Cardiac fibroblast (primary cell): Measurements from ENCODE around the gene FOXP3.
"Not testable (repeated sequence)": the region's sequence is repeated elsewhere in the genome, so short reads cannot be mapped to it uniquely, and the experiment has no call there.

Source experiments
- DNase-seq, 2 donors: peaks; one replicate each; pipeline versions ENCODE4 v3.0.0 to v3.0.0-alpha.2; 2010; ENCODE audit warnings: low read depth in 2 of 2
- H3K4me3 ChIP-seq, 2 donors: replicated peaks in 1 of 2; 1 replicate in 1 of 2; 2 replicates in 1 of 2; pipeline ENCODE4 v1.5.1; 2011; ENCODE audit warnings: low read depth in 2 of 2, low read length in 2 of 2, mild to moderate bottlenecking in 2 of 2, moderate library complexity in 1 of 2
- CTCF ChIP-seq: IDR thresholded peaks from one replicate; pipeline ENCODE4 v1.5.1; 2011; ENCODE audit warnings: low read depth, mild to moderate bottlenecking, low read length, inconsistent platforms

Gene FOXP3

GRCh38 chrX:49300703-49301102 is 36.2 kb upstream of the FOXP3 start:
- H3K4me3 ChIP-seq = no peak overlapping the region
- TF ChIP-seq CTCF = no peak

GRCh38 chrX:49299293-49299692 is 34.8 kb upstream of the FOXP3 start:
- not testable (repeated sequence) for H3K4me3 ChIP-seq, DNase-seq

More at GRCh38 chrX:49300703-49301102, 36.2 kb upstream of the FOXP3 start:
- no peak for DNase-seq

- H3K4me3 ChIP-seq = no peak overlapping the region
- no peak for DNase-seq
- TF ChIP-seq CTCF = no peak
These were observed 28.2 kb upstream of the FOXP3 start for GRCh38 chrX:49292400-49293362.

- no peak overlapping the region for H3K4me3 ChIP-seq
- TF ChIP-seq CTCF = peak; percentile 70
- DNase-seq = peak; percentile 70 to 71
These were observed 27.3 kb upstream of the FOXP3 start for GRCh38 chrX:49291615-49292337.

GRCh38 chrX:49290215-49290614 is 25.7 kb upstream of the FOXP3 start:
- H3K4me3 ChIP-seq = no peak overlapping the region
- DNase-seq = no peak
- no peak for TF ChIP-seq CTCF

- no peak for DNase-seq
- no peak overlapping the region for H3K4me3 ChIP-seq
These were observed 23.2 kb upstream of the FOXP3 start for GRCh38 chrX:49287665-49288064.

More at GRCh38 chrX:49287665-49288064, 23.2 kb upstream of the FOXP3 start:
- TF ChIP-seq CTCF = no peak
